ENCODE data around the gene LCE1F. TPM values are rescaled to one million over a fixed set of nuclear protein-coding genes. Genes with fewer than 3 reads are reported as not detected.

Gene LCE1F
- total RNA-seq, 1 experiment from 2014 or later, result not detected

- ChIA-PET POLR2A (no interaction called here), CTCF (no interaction called here)
- Mint-ChIP-seq H3K36me3 (ENCODE audit: insufficient read depth, unreplicated experiment) (no peaks in the 10 kb centered on the region), H3K4me1 (ENCODE audit: low read depth, unreplicated experiment) (peaks cover 19% of the 10 kb centered on the region), H3K4me3 (ENCODE audit: unreplicated experiment) (no peak overlapping the region), H3K27me3 (ENCODE audit: insufficient read depth, unreplicated experiment) (peaks cover 3% of the 10 kb centered on the region), H3K27ac (ENCODE audit: unreplicated experiment) (no peak overlapping the region), H3K9me3 (ENCODE audit: unreplicated experiment) (no peaks in the 10 kb centered on the region)
- no peak for DNase-seq
- TF ChIP-seq CTCF (IDR thresholded peaks at IDR 0.05; ENCODE audit: insufficient read depth in 1 of 2, low read depth in 1 of 2, low read length in 1 of 2, severe bottlenecking in 1 of 2, unreplicated experiment in 1 of 2), result no peak
- no peaks in the 10 kb centered on the region for H3K9me3 ChIP-seq
- intact Hi-C loops (cut with micrococcal nuclease; ENCODE audit: unreplicated experiment), result no loop called here
- BruUV-seq (replicated peaks), result no TSS peak
- H3K27me3 ChIP-seq (replicated peaks; ENCODE audit: control insufficient read depth, insufficient read depth, low read length), result no peaks in the 10 kb centered on the region
- H3K4me1 ChIP-seq, result peaks cover 19% of the 10 kb centered on the region
- H3K36me3 ChIP-seq (ENCODE audit: control insufficient read depth, insufficient read depth, low read length), result no peaks in the 10 kb centered on the region
- H3K4me3 ChIP-seq (ENCODE audit: low read depth, low read length), result no peak overlapping the region
These were observed 33.3 kb upstream of the LCE1F start for GRCh38 chr1:152741656-152742055.

- DNase-seq, result no peak
- Mint-ChIP-seq H3K27me3 (ENCODE audit: insufficient read depth, unreplicated experiment) (no peaks in the 10 kb centered on the region), H3K4me1 (ENCODE audit: low read depth, unreplicated experiment) (peaks cover 22% of the 10 kb centered on the region), H3K27ac (ENCODE audit: unreplicated experiment) (no peak overlapping the region), H3K9me3 (ENCODE audit: unreplicated experiment) (no peaks in the 10 kb centered on the region), H3K36me3 (ENCODE audit: insufficient read depth, unreplicated experiment) (no peaks in the 10 kb centered on the region), H3K4me3 (ENCODE audit: unreplicated experiment) (no peak overlapping the region)
- ChIA-PET POLR2A (no interaction called here), CTCF (no interaction called here)
- no peak for TF ChIP-seq CTCF (IDR thresholded peaks at IDR 0.05; ENCODE audit: insufficient read depth in 1 of 2, low read depth in 1 of 2, low read length in 1 of 2, severe bottlenecking in 1 of 2, unreplicated experiment in 1 of 2)
- H3K9me3 ChIP-seq, result no peaks in the 10 kb centered on the region
- H3K36me3 ChIP-seq (ENCODE audit: control insufficient read depth, insufficient read depth, low read length), result no peaks in the 10 kb centered on the region
- no peak overlapping the region for H3K4me3 ChIP-seq (ENCODE audit: low read depth, low read length)
- intact Hi-C loops (cut with micrococcal nuclease; ENCODE audit: unreplicated experiment), result no loop called here
- H3K27me3 ChIP-seq (replicated peaks; ENCODE audit: control insufficient read depth, insufficient read depth, low read length), result no peaks in the 10 kb centered on the region
- no TSS peak for BruUV-seq (replicated peaks)
- peaks cover 25% of the 10 kb centered on the region for H3K4me1 ChIP-seq
These were observed 31.4 kb upstream of the LCE1F start for GRCh38 chr1:152743371-152744145.

GRCh38 chr1:152745289-152745704 lies 29.6 kb upstream of the LCE1F start:
- DNase-seq, result peak in 1 of 2 experiments; percentile 29
- Histone ChIP-seq H3K27me3 (replicated peaks; ENCODE audit: control insufficient read depth, insufficient read depth, low read length) (no peaks in the 10 kb centered on the region), H3K36me3 (ENCODE audit: control insufficient read depth, insufficient read depth, low read length) (no peaks in the 10 kb centered on the region), H3K4me3 (ENCODE audit: low read depth, low read length) (no peak overlapping the region), H3K4me1 (peaks cover 25% of the 10 kb centered on the region), H3K9me3 (no peaks in the 10 kb centered on the region)
- no TSS peak for BruUV-seq (replicated peaks)
- Mint-ChIP-seq H3K27ac (ENCODE audit: unreplicated experiment) (peak overlapping the region; percentile 76), H3K4me3 (ENCODE audit: unreplicated experiment) (peak overlapping the region; percentile 36), H3K9me3 (ENCODE audit: unreplicated experiment) (no peaks in the 10 kb centered on the region), H3K36me3 (ENCODE audit: insufficient read depth, unreplicated experiment) (no peaks in the 10 kb centered on the region), H3K27me3 (ENCODE audit: insufficient read depth, unreplicated experiment) (no peaks in the 10 kb centered on the region), H3K4me1 (ENCODE audit: low read depth, unreplicated experiment) (peaks cover 22% of the 10 kb centered on the region)
- ChIA-PET CTCF (no interaction called here), POLR2A (no interaction called here)
- intact Hi-C loops (cut with micrococcal nuclease; ENCODE audit: unreplicated experiment), result no loop called here
- TF ChIP-seq CTCF (IDR thresholded peaks at IDR 0.05; ENCODE audit: insufficient read depth in 1 of 2, low read depth in 1 of 2, low read length in 1 of 2, severe bottlenecking in 1 of 2, unreplicated experiment in 1 of 2), result no peak

Measured in Caco-2 (cell line).